HG02981 (cell line): ENCODE data around the gene PAPPA.

ENCODE experiments used
- ATAC-seq: cut with Tn5 transposase; IDR thresholded peaks from one replicate; pipeline ENCODE4 v1.9.1; 2021; ENCODE audit warnings: mild to moderate bottlenecking, moderate library complexity; ENCODE audit not compliant: unreplicated experiment

Gene PAPPA

GRCh38 chr9:116451500-116452115, 298.0 kb downstream of the PAPPA start:
- ATAC-seq: no peak
